Activated CD4-positive, alpha-beta T cell treated with anti-CD3 and anti-CD28 coated beads, Interleukin-2, Interleukin-6, amounts not matched to agents 100 ng/mL and 50 ng/mL, durations not matched to agents 16 hours and 8 hours (primary cell): ENCODE results near the gene TMEM120B.
"Not testable (repeated sequence)": the region's sequence is repeated elsewhere in the genome, so short reads cannot be mapped to it uniquely, and the experiment has no call there.

Experiments used
- DNase-seq: peaks from one replicate; pipeline ENCODE4 v3.0.0-alpha.2; 2020

TMEM120B gene

GRCh38 chr12:121776190-121777098 is 63.9 kb downstream of the TMEM120B start:
- DNase-seq: peak; percentile 92

GRCh38 chr12:121778567-121779421 is 66.2 kb downstream of the TMEM120B start:
- no peak for DNase-seq

- no peak for DNase-seq
These were observed 66.9 kb downstream of the TMEM120B start for GRCh38 chr12:121779422-121779895.

GRCh38 chr12:121780429-121780828 is 67.9 kb downstream of the TMEM120B start:
- no peak for DNase-seq

GRCh38 chr12:121781484-121781997 is 69.0 kb downstream of the TMEM120B start:
- DNase-seq: no peak

- peak; percentile 76 for DNase-seq
These were observed 69.7 kb downstream of the TMEM120B start for GRCh38 chr12:121781998-121782979.

GRCh38 chr12:121783766-121784165 is 71.2 kb downstream of the TMEM120B start:
- no peak for DNase-seq

GRCh38 chr12:121784460-121784859 is 71.9 kb downstream of the TMEM120B start:
- no peak for DNase-seq

GRCh38 chr12:121786440-121786825 is 73.9 kb downstream of the TMEM120B start:
- no peak for DNase-seq

- peak; percentile 68 for DNase-seq
These were observed 74.8 kb downstream of the TMEM120B start for GRCh38 chr12:121787063-121788025.

GRCh38 chr12:121788176-121788818 is 75.7 kb downstream of the TMEM120B start:
- no peak for DNase-seq

- DNase-seq: peak; percentile 65
These were observed 76.8 kb downstream of the TMEM120B start for GRCh38 chr12:121789233-121789781.

GRCh38 chr12:121789800-121790728 is 77.5 kb downstream of the TMEM120B start:
- peak; percentile 97 for DNase-seq

- not testable (repeated sequence) for DNase-seq
These were observed 78.2 kb downstream of the TMEM120B start for GRCh38 chr12:121790785-121791184.

GRCh38 chr12:121791671-121792551 is 79.4 kb downstream of the TMEM120B start:
- peak; percentile 57 for DNase-seq

GRCh38 chr12:121792607-121793439 is 80.3 kb downstream of the TMEM120B start:
- peak; percentile 71 for DNase-seq

GRCh38 chr12:121793440-121793837 is 80.9 kb downstream of the TMEM120B start, which contains the start of gene RHOF:
Gene RHOF (minus strand): TSS chr12:121793688. CDS start chr12:121793633, 55 bp downstream.
- peak; percentile 83 for DNase-seq
